ENCODE results near the gene TNFRSF25. TPM values are rescaled to one million over a fixed set of nuclear protein-coding genes. Genes with fewer than 3 reads are reported as not detected.

The TNFRSF25 gene
- polyA plus RNA-seq, 2 donors: 23.9 to 53.9 TPM

- Histone ChIP-seq H3K9me3 (ENCODE audit: control insufficient read depth in 2 of 2, insufficient read depth in 1 of 2, low read depth in 1 of 2, low read length in 1 of 2) (no peaks in the 10 kb centered on the region), H3K4me3 (ENCODE audit: low read depth in 1 of 2, low read length in 2 of 2) (no peak overlapping the region), H3K4me1 (ENCODE audit: control insufficient read depth in 2 of 2, insufficient read depth in 2 of 2, low read length in 1 of 2) (no peaks in the 10 kb centered on the region), H3K36me3 (ENCODE audit: control insufficient read depth in 2 of 2, insufficient read depth in 2 of 2, low read length in 1 of 2) (no peaks in the 10 kb centered on the region), H3K27me3 (ENCODE audit: control insufficient read depth in 1 of 2, insufficient read depth in 2 of 2, low read length in 2 of 2) (no peaks in the 10 kb centered on the region), H3K27ac (ENCODE audit: low read depth in 2 of 2, low read length in 1 of 2) (no peak overlapping the region)
- 82 to 85% methylated on average over 19 to 20 of the region's 20 CpGs for WGBS, 2 donors
Measured at GRCh38 chr1:6503884-6504602, 38.1 kb upstream of the TNFRSF25 start.

GRCh38 chr1:6502000-6502891, 36.3 kb upstream of the TNFRSF25 start:
- 66 to 68% methylated on average over 31 of the region's 31 CpGs for WGBS, 2 donors
- Histone ChIP-seq H3K4me1 (ENCODE audit: control insufficient read depth in 2 of 2, insufficient read depth in 2 of 2, low read length in 1 of 2) (peaks cover 0 to 2% of the 10 kb centered on the region in 2 donors), H3K4me3 (ENCODE audit: low read depth in 1 of 2, low read length in 2 of 2) (no peak overlapping the region), H3K36me3 (ENCODE audit: control insufficient read depth in 2 of 2, insufficient read depth in 2 of 2, low read length in 1 of 2) (no peaks in the 10 kb centered on the region), H3K9me3 (ENCODE audit: control insufficient read depth in 2 of 2, insufficient read depth in 1 of 2, low read depth in 1 of 2, low read length in 1 of 2) (no peaks in the 10 kb centered on the region), H3K27ac (ENCODE audit: low read depth in 2 of 2, low read length in 1 of 2) (no peak overlapping the region), H3K27me3 (ENCODE audit: control insufficient read depth in 1 of 2, insufficient read depth in 2 of 2, low read length in 2 of 2) (no peaks in the 10 kb centered on the region)

GRCh38 chr1:6501279-6501813, 35.4 kb upstream of the TNFRSF25 start:
- 81 to 86% methylated on average over 10 of the region's 10 CpGs for WGBS, 2 donors
- Histone ChIP-seq H3K27ac (ENCODE audit: low read depth in 2 of 2, low read length in 1 of 2) (no peak overlapping the region), H3K36me3 (ENCODE audit: control insufficient read depth in 2 of 2, insufficient read depth in 2 of 2, low read length in 1 of 2) (no peaks in the 10 kb centered on the region), H3K9me3 (ENCODE audit: control insufficient read depth in 2 of 2, insufficient read depth in 1 of 2, low read depth in 1 of 2, low read length in 1 of 2) (no peaks in the 10 kb centered on the region), H3K27me3 (ENCODE audit: control insufficient read depth in 1 of 2, insufficient read depth in 2 of 2, low read length in 2 of 2) (no peaks in the 10 kb centered on the region), H3K4me3 (ENCODE audit: low read depth in 1 of 2, low read length in 2 of 2) (no peak overlapping the region), H3K4me1 (ENCODE audit: control insufficient read depth in 2 of 2, insufficient read depth in 2 of 2, low read length in 1 of 2) (peaks cover 0 to 2% of the 10 kb centered on the region in 2 donors)

- Histone ChIP-seq H3K36me3 (ENCODE audit: control insufficient read depth in 2 of 2, insufficient read depth in 2 of 2, low read length in 1 of 2) (no peaks in the 10 kb centered on the region), H3K4me3 (ENCODE audit: low read depth in 1 of 2, low read length in 2 of 2) (no peak overlapping the region), H3K27me3 (ENCODE audit: control insufficient read depth in 1 of 2, insufficient read depth in 2 of 2, low read length in 2 of 2) (no peaks in the 10 kb centered on the region), H3K4me1 (ENCODE audit: control insufficient read depth in 2 of 2, insufficient read depth in 2 of 2, low read length in 1 of 2) (peaks cover 0 to 2% of the 10 kb centered on the region in 2 donors), H3K9me3 (ENCODE audit: control insufficient read depth in 2 of 2, insufficient read depth in 1 of 2, low read depth in 1 of 2, low read length in 1 of 2) (no peaks in the 10 kb centered on the region), H3K27ac (ENCODE audit: low read depth in 2 of 2, low read length in 1 of 2) (no peak overlapping the region)
- WGBS, 2 donors: 71 to 83% methylated on average over 27 of the region's 27 CpGs
Measured at GRCh38 chr1:6500544-6501278, 34.7 kb upstream of the TNFRSF25 start.

- H3K36me3 ChIP-seq (ENCODE audit: control insufficient read depth in 2 of 2, insufficient read depth in 2 of 2, low read length in 1 of 2): no peaks in the 10 kb centered on the region
- H3K27me3 ChIP-seq (ENCODE audit: control insufficient read depth in 1 of 2, insufficient read depth in 2 of 2, low read length in 2 of 2): no peaks in the 10 kb centered on the region
- H3K4me3 ChIP-seq (ENCODE audit: low read depth in 1 of 2, low read length in 2 of 2): no peak overlapping the region
- no peaks in the 10 kb centered on the region for H3K9me3 ChIP-seq (ENCODE audit: control insufficient read depth in 2 of 2, insufficient read depth in 1 of 2, low read depth in 1 of 2, low read length in 1 of 2)
- 83 to 86% methylated on average over 4 of the region's 4 CpGs for WGBS, 2 donors
- H3K27ac ChIP-seq (ENCODE audit: low read depth in 2 of 2, low read length in 1 of 2): no peak overlapping the region
- peaks cover 0 to 2% of the 10 kb centered on the region in 2 donors for H3K4me1 ChIP-seq (ENCODE audit: control insufficient read depth in 2 of 2, insufficient read depth in 2 of 2, low read length in 1 of 2)
Measured at GRCh38 chr1:6499296-6499695, 33.3 kb upstream of the TNFRSF25 start.

GRCh38 chr1:6498576-6499111, 32.7 kb upstream of the TNFRSF25 start:
- 71% methylated on average over 13 of the region's 13 CpGs for WGBS, 2 donors
- Histone ChIP-seq H3K36me3 (ENCODE audit: control insufficient read depth in 2 of 2, insufficient read depth in 2 of 2, low read length in 1 of 2) (no peaks in the 10 kb centered on the region), H3K9me3 (ENCODE audit: control insufficient read depth in 2 of 2, insufficient read depth in 1 of 2, low read depth in 1 of 2, low read length in 1 of 2) (no peaks in the 10 kb centered on the region), H3K27me3 (ENCODE audit: control insufficient read depth in 1 of 2, insufficient read depth in 2 of 2, low read length in 2 of 2) (no peaks in the 10 kb centered on the region), H3K27ac (ENCODE audit: low read depth in 2 of 2, low read length in 1 of 2) (peak overlapping the region in 1 of 2 donors; percentile 6), H3K4me1 (ENCODE audit: control insufficient read depth in 2 of 2, insufficient read depth in 2 of 2, low read length in 1 of 2) (peaks cover 0 to 2% of the 10 kb centered on the region in 2 donors), H3K4me3 (ENCODE audit: low read depth in 1 of 2, low read length in 2 of 2) (no peak overlapping the region)

- Histone ChIP-seq H3K27ac (ENCODE audit: low read depth in 2 of 2, low read length in 1 of 2) (no peak overlapping the region), H3K4me3 (ENCODE audit: low read depth in 1 of 2, low read length in 2 of 2) (peak overlapping the region; percentile 48 to 60), H3K9me3 (ENCODE audit: control insufficient read depth in 2 of 2, insufficient read depth in 1 of 2, low read depth in 1 of 2, low read length in 1 of 2) (no peaks in the 10 kb centered on the region), H3K36me3 (ENCODE audit: control insufficient read depth in 2 of 2, insufficient read depth in 2 of 2, low read length in 1 of 2) (no peaks in the 10 kb centered on the region), H3K4me1 (ENCODE audit: control insufficient read depth in 2 of 2, insufficient read depth in 2 of 2, low read length in 1 of 2) (peaks cover 0 to 2% of the 10 kb centered on the region in 2 donors), H3K27me3 (ENCODE audit: control insufficient read depth in 1 of 2, insufficient read depth in 2 of 2, low read length in 2 of 2) (no peaks in the 10 kb centered on the region)
- 32 to 36% methylated on average over 20 of the region's 20 CpGs for WGBS, 2 donors
Measured at GRCh38 chr1:6497867-6498575, 32.0 kb upstream of the TNFRSF25 start.

- H3K4me1 ChIP-seq (ENCODE audit: control insufficient read depth in 2 of 2, insufficient read depth in 2 of 2, low read length in 1 of 2): peaks cover 1 to 2% of the 10 kb centered on the region in 2 donors
Measured at GRCh38 chr1:6497215-6497866, 31.4 kb upstream of the TNFRSF25 start.

More at GRCh38 chr1:6497215-6497866, 31.4 kb upstream of the TNFRSF25 start:
- H3K9me3 ChIP-seq (ENCODE audit: control insufficient read depth in 2 of 2, insufficient read depth in 1 of 2, low read depth in 1 of 2, low read length in 1 of 2): no peaks in the 10 kb centered on the region
- H3K36me3 ChIP-seq (ENCODE audit: control insufficient read depth in 2 of 2, insufficient read depth in 2 of 2, low read length in 1 of 2): no peaks in the 10 kb centered on the region
- H3K4me3 ChIP-seq (ENCODE audit: low read depth in 1 of 2, low read length in 2 of 2): peak overlapping the region; percentile 48 to 60
- peak overlapping the region in 1 of 2 donors; percentile 11 for H3K27ac ChIP-seq (ENCODE audit: low read depth in 2 of 2, low read length in 1 of 2)
- H3K27me3 ChIP-seq (ENCODE audit: control insufficient read depth in 1 of 2, insufficient read depth in 2 of 2, low read length in 2 of 2): no peaks in the 10 kb centered on the region
- 0% methylated on average over 27 to 74 of the region's 74 CpGs for WGBS, 2 donors

All from esophagus (tissue), 2 donors.